Right cardiac atrium (tissue), 5 donors: ENCODE data around the gene IARS2. TPM values are rescaled to one million over a fixed set of nuclear protein-coding genes. Genes with fewer than 3 reads are reported as not detected.

ENCODE experiments used
- ATAC-seq, 2 donors: fragments of 200-7000 bp; cut with Tn5 transposase; one replicate each; pipeline versions ENCODE4 v1.8.0 to v1.9.1; 2020; ENCODE audit warnings: moderate library complexity in 2 of 2, mild to moderate bottlenecking in 1 of 2
- DNase-seq, 3 donors: peaks; one replicate each; pipeline ENCODE4 v3.0.0-alpha.2; 2020
- H3K27ac ChIP-seq: one replicate; pipeline ENCODE4 v1.5.1; 2013; ENCODE audit warnings: mild to moderate bottlenecking, low read length, control low read depth, moderate library complexity
- H3K27me3 ChIP-seq: one replicate; pipeline ENCODE4 v1.6.1; 2013; ENCODE audit not compliant: control insufficient read depth, insufficient read depth
- H3K4me1 ChIP-seq: one replicate; pipeline ENCODE4 v1.6.1; 2013; ENCODE audit warnings: low read length; ENCODE audit not compliant: control insufficient read depth, insufficient read depth
- H3K4me3 ChIP-seq: one replicate; pipeline ENCODE4 v1.5.1; 2013; ENCODE audit warnings: low read length, control low read depth
- H3K9me3 ChIP-seq: one replicate; pipeline ENCODE4 v1.6.1; 2013; ENCODE audit warnings: low read length; ENCODE audit not compliant: control insufficient read depth
- WGBS: extraction: QIAGEN DNeasy Blood & Tissue Kit; methylation state at CpG from one replicate; pipeline ENCODE4 v1.1.7; 2013; 5-methylcytosine and 5-hydroxymethylcytosine counted together
- intact Hi-C, 4 donors: fragments of 100-400 bp; cut with DNase I; formaldehyde crosslinking; loops; one replicate each; pipeline versions ENCODE4 v1.11.0 to v1.14.0; 2022 to 2023
- long read RNA-seq, 4 donors: library from polyadenylated mRNA; unstranded; transcript quantifications; one replicate each; pipeline ENCODE4 v2.0.0, GENCODE V29; 2020 to 2021
- polyA plus RNA-seq: library from polyadenylated mRNA; stranded (reverse); fragments of 200-250 nt; gene quantifications from one replicate; pipeline ENCODE4 v1.2.3, GENCODE V29; 2013
- total RNA-seq, 4 donors: library from RNA; stranded (reverse); fragmentation: NEBNext Ultra II Directional; extraction: Animal tissue kit (Norgen Biotek cat#: 25700); gene quantifications; one replicate each; pipeline ENCODE4 v1.2.1, GENCODE V29; 2021
- donor health status: healthy with polysubstance abuse.
- donor health status: DM: no; HTN: yes; CAD: no.
- donor health status: DM: no; HTN: no; CAD: no.
- donor health status: DM: no; HTN: yes; CAD: no; lungs with severe emphysema.
- donor health status: DM: yes; HTN: yes; CAD: no.

IARS2 gene
- 10 to 100 TPM; 56.1 to 64.5 (median 61.3) TPM for total RNA-seq
- 43.3 TPM for polyA plus RNA-seq
- long read RNA-seq, donor 1, transcript IARS2-201 (23 exons, 3,560 nt), result major isoform, 173 of 187 reads
- long read RNA-seq, donor 1, partial matches to known transcripts, result 9 of 187 reads
- long read RNA-seq, donor 1, other reads (novel, unspliced or antisense), result 5 of 187 reads
- long read RNA-seq, donor 2, transcript IARS2-201 (23 exons, 3,560 nt), result major isoform, 85 of 89 reads
- long read RNA-seq, donor 2, partial matches to known transcripts, result 3 of 89 reads
- long read RNA-seq, donor 2, other reads (novel, unspliced or antisense), result 1 of 89 reads
- long read RNA-seq, donor 3, transcript IARS2-201 (23 exons, 3,560 nt), result major isoform, 461 of 511 reads
- long read RNA-seq, donor 3, partial matches to known transcripts, result 34 of 511 reads
- long read RNA-seq, donor 3, other reads (novel, unspliced or antisense), result 16 of 511 reads
- long read RNA-seq, donor 4, transcript IARS2-201 (23 exons, 3,560 nt), result major isoform, 94 of 96 reads
- long read RNA-seq, donor 4, partial matches to known transcripts, result 2 of 96 reads
- long read RNA-seq, donor 4, other reads (novel, unspliced or antisense), result 0 of 96 reads

DNA sequence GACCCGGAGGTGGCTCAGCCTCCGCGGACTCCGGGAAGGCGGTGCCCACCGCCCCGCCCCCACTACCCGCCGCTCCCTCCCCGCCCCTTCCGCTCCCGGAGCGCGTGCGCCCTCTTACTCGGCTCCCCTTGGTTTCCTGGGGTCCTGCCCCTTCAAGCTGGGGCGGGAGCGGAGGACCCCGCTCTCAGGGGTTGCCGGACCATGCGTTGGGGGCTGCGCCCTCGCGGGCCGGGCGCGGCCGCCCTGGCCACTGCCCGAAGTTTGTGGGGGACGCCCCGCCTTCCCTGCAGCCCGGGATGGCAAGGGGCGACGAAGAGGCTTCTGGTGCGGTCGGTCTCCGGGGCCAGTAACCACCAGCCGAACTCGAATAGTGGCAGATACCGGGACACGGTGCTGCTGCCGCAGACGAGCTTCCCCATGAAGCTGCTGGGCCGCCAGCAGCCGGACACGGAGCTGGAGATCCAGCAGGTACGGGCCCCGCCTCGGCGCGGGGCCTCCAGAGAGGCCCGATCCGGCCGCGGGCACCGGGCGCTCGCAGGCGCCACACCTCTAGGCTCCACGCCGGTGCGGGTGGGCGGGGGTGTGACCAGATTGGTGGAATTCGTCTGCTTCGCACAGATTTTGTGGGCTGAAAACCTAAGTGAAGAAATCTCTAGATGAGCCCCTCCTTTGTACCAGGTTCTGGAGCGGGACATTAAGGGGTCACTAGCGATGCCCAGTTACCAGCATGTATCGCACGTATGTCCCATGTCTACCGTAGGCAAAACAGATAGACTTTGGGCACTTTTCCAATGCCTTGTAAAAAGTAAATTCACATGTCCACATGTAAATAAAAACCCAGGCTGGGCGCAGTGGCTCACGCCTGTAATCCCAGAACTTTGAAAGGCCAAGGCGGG lies at the start of gene IARS2:
Gene IARS2, plus strand, starts transcription at position 117 of the 896 bp plus-strand sequence. Its CDS starts 85 bp downstream, at position 202.
- peaks cover 2% of the 10 kb centered on the region for H3K9me3 ChIP-seq
- peaks cover 3% of the 10 kb centered on the region for H3K4me1 ChIP-seq
- intact Hi-C loops, result no loop called here
- H3K4me3 ChIP-seq, result peak within 1 kb of the TSS; percentile 75
- no peaks in the 10 kb centered on the region for H3K27me3 ChIP-seq
- ATAC-seq, result peak; percentile 98
- peak; percentile 92 to 97 (median 96) for DNase-seq
- peak within 1 kb of the TSS; percentile 79 for H3K27ac ChIP-seq
- WGBS, result 2% methylated on average over 73 of the region's 73 CpGs

DNA sequence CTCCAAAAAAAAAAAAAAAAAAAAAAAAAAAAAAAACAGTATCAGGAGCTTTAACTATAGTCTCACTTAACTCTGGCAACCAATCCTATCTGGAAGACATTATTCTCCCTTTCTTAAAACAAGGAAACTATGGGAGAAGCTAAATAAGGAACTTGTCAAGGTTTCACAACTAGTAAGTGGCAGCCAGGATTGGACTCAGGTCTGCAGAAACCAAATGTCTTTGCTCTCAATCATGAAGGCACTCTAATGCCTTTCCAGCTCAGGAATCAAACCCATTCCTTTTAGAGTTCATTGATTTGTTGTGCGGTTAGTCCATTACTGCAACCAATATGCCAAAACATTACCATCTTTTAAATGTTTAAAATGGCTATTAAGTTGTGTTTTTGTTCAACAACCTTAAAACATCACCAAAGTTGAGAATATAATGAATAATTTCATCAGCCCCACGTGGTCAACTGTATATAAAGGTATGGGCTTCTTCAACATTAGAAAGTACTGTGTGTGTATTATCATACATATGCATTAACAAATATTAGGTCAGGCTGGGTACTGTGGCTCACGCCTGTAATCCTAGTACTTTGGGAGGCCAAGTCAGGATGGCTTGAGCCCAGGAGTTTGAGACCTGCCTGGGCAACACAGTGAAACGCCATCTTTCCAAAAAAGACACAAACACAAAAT lies 49.1 kb upstream of the IARS2 start:
- Histone ChIP-seq H3K4me3 (peak overlapping the region; percentile 64), H3K27me3 (no peaks in the 10 kb centered on the region), H3K4me1 (no peaks in the 10 kb centered on the region), H3K27ac (no peak overlapping the region), H3K9me3 (no peaks in the 10 kb centered on the region)
- WGBS, result 79% methylated on average over 4 of the region's 4 CpGs
- intact Hi-C loops, result no loop called here
- ATAC-seq (no peak), DNase-seq (no peak)

DNA sequence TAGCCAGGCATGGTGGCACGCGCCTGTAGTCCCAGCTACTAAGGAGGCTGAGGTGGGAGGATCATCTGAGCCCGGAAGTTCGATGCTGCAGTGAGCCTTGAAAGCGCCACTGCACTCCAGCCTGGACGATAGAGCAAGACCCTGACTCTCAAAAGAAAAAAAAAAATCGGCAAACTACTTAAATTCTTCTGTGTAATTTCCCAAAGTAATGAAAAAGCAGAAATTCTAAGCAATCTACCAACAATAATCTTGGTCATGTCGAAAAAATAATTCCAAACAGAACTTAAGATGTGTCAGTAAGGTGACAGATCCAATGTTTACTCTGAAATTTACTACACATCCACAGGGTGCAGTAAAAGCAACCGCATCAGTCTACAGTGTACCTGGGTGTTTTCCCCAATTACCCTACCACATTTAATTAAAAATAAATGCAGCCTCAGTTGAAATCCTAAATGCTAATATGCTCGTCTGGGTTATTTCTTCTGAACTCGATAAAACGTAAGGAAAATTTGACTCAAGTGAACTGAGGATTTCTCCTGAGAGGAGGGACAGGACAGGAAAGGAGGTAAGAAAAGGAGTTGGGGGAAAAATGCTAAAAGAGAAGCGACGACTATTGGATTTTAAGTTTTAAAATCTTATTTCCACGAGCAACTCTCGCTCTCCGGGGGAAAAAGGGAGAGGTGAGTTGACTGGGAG lies 48.4 kb upstream of the IARS2 start:
- ATAC-seq (no peak), DNase-seq (no peak)
- intact Hi-C loops, result no loop called here
- H3K27ac ChIP-seq, result peak overlapping the region; percentile 40
- WGBS, result 27% methylated on average over 17 of the region's 17 CpGs
- H3K27me3 ChIP-seq, result no peaks in the 10 kb centered on the region
- no peaks in the 10 kb centered on the region for H3K4me1 ChIP-seq
- peak overlapping the region; percentile 64 for H3K4me3 ChIP-seq
- H3K9me3 ChIP-seq, result no peaks in the 10 kb centered on the region

DNA sequence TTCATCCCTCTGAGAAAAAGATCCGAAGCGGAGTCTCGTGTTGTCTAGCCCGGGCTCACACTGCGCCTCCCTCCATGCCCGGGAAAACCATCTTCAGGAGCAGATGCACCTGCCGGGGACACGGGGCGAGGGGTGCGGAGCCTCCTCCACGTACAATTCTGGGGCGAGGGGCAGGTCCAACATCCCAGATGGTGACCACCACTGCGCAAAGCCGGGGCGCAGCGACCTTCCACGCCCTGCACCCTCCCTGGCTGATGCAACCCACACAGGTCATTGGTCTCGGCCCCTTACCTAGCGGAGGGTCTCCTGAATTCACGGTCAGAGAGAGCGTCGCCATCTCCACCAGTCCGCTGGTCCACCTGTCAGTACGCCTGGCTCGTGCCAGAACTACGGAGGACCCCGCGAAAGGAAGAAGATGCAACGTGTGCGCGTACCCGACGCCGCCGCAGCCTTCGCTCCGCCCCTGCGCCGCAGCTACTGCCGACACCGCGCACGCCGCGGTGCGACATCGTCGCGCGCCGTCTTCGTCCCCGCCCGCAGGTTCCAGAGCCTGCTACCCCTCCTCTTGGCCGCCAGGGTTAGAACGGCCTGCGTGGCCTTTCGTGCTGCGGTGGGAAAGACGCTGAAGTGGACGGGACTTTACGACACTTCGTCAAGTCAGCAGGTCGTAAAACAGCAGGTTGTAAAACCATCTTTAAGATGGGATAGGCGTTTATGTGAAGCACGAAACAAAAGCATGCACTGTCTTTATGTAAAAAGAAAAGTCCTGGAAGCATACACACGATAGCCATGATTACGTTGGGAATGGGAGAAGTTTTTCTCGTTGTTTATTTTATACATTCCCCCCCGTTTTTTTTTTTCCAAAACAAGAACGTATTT lies 47.6 kb upstream of the IARS2 start, which contains the start of gene EPRS1:
Gene EPRS1, minus strand, starts transcription at position 454 of the 879 bp plus-strand sequence. Its CDS starts 117 bp downstream, at position 337.
- Histone ChIP-seq H3K27ac (peak within 1 kb of the TSS; percentile 40), H3K4me1 (no peaks in the 10 kb centered on the region), H3K4me3 (peak within 1 kb of the TSS; percentile 64), H3K27me3 (no peaks in the 10 kb centered on the region), H3K9me3 (no peaks in the 10 kb centered on the region)
- ATAC-seq (peak; percentile 100), DNase-seq (peak; percentile 95 to 97 (median 97))
- intact Hi-C loops, result no loop called here
- under 1% methylated on average over 71 of the region's 71 CpGs for WGBS

DNA sequence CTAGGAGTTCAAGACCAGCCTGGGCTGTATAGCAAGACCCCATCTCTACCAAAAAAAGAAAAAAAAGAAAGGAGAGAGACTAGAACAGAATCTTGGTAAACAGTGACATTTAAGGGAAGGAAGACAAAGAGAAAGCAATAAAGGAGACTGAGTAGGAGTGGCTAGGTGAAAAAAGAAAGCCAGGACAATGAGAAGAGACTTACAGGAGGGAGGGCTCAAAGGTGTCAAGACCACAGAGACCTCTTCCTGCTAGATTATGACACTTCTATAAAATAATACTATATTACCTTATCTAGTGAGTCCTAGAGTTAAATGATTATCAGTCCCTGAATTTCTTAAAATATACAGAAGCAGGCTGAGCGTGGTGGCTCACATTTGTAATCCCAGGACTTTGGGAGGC lies 37.6 kb upstream of the IARS2 start:
- WGBS, result 94% methylated on average over 1 of the region's 1 CpG
- ATAC-seq (no peak), DNase-seq (no peak)
- Histone ChIP-seq H3K27ac (no peak overlapping the region), H3K27me3 (no peaks in the 10 kb centered on the region), H3K4me3 (no peak overlapping the region), H3K4me1 (no peaks in the 10 kb centered on the region), H3K9me3 (no peaks in the 10 kb centered on the region)
- intact Hi-C loops, result no loop called here

DNA sequence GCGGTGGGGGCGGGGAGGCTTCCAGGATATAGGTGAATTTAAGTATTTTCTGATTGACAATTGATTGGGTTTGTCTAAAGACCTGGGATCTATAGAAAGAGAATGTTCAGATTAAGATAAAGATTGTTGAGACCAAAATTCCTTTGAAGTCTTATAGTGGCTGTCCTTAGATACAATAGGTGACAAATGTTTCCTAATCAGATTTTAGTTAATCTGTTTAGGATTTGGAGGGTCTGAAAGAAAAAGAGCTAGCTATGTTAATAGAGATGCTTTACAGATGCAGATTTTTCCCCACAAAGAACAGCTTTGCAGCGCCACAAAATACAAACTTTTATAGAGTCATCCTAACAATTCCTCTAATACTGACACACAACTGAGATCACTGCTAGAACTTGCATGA lies 33.1 kb upstream of the IARS2 start:
- no peak overlapping the region for H3K27ac ChIP-seq
- no peaks in the 10 kb centered on the region for H3K4me1 ChIP-seq
- DNase-seq, result no peak
- no peak overlapping the region for H3K4me3 ChIP-seq
- 94% methylated on average over 3 of the region's 3 CpGs for WGBS
- no peaks in the 10 kb centered on the region for H3K27me3 ChIP-seq
- intact Hi-C loops, result no loop called here
- H3K9me3 ChIP-seq, result no peaks in the 10 kb centered on the region
- no peak for ATAC-seq

DNA sequence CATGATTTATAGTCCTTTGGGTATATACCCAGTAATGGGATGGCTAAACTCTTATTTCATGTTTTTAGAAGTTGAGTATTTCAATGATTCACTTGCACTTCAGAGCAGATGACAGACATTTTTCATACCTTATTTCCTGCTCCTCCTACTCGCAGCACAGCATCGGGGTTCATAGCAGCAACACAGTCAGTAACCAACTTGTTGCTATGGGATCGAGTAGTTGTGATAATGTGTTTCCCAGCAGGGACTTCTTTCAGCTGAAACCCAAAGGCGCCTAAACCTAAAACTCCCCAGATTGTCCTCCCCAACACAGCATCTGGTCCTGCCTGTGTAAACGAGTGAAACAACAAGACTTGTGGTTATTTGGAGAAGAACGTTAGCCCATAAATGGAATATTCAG lies 31.3 kb upstream of the IARS2 start:
- 95% methylated on average over 6 of the region's 6 CpGs for WGBS
- intact Hi-C loops, result no loop called here
- DNase-seq (no peak), ATAC-seq (no peak)
- H3K27me3 ChIP-seq, result no peaks in the 10 kb centered on the region
- H3K27ac ChIP-seq, result no peak overlapping the region
- no peaks in the 10 kb centered on the region for H3K9me3 ChIP-seq
- no peak overlapping the region for H3K4me3 ChIP-seq
- no peaks in the 10 kb centered on the region for H3K4me1 ChIP-seq

DNA sequence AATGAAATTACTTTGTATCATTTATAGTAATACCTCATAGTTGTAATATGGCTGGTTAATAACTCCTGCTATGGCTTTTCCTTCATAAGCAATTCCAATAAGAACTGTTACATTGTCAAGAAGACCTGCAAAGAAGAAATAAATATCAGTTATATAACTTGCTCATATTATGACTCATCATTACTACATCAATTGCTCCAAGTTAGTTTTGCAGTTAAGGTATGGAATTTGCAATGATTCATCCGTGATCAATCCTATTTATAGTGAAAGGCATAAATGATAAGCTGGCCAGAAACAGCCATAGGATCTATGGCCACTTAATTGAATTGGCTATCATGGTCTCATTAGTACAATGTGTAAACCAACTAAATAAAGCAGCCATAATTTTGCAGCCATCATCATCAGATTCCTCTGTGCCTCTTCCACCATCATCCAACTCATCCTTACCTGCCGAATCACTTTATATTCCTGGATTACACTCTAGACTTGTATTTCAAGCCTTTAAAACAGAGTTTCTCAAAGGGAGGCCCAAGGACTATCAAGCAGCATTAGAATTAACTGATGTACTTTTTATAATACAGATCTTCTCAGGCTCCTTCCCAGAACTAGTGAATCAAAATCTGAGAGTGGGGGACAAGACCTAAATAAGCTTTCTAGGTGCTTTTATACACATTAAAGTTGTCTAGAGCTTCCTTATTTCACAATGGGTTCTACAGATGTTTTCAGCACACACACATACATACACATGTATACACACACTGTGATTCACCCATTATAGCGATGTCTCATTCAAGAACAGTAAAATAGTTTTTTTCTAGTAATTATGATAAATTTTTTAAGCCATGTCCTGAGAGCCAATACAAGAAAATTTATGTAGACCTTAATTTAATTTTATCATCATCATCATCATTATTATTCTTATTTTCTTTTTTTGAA lies 26.4 kb upstream of the IARS2 start:
- Histone ChIP-seq H3K27ac (no peak overlapping the region), H3K9me3 (no peaks in the 10 kb centered on the region), H3K4me3 (no peak overlapping the region), H3K4me1 (no peaks in the 10 kb centered on the region), H3K27me3 (no peaks in the 10 kb centered on the region)
- no peak for ATAC-seq
- WGBS, result 96% methylated on average over 3 of the region's 3 CpGs
- intact Hi-C loops, result no loop called here
- DNase-seq, result no peak
